ENCODE data around the gene LRRC8B.

Gene LRRC8B

GRCh38 chr1:89607156-89607555 lies 82.5 kb downstream of the LRRC8B start:
- no peak overlapping the region for H3K4me3 ChIP-seq (ENCODE audit: low read depth, low read length)
- no peak for DNase-seq
- H3K27ac ChIP-seq = no peak overlapping the region
- H3K36me3 ChIP-seq (replicated peaks) = no peaks in the 10 kb centered on the region
- in situ Hi-C loops (cut with HindIII; ENCODE audit: low pct_ligation_motif_present, low sequenced_read_pairs) = no loop called here
- no peaks in the 10 kb centered on the region for H3K27me3 ChIP-seq (replicated peaks)
- TF ChIP-seq CTCF (IDR thresholded peaks at IDR 0.05; ENCODE audit: low read depth, low read length, missing control alignments) = no peak

- in situ Hi-C loops (cut with HindIII; ENCODE audit: low pct_ligation_motif_present, low sequenced_read_pairs) = no loop called here
- no peak overlapping the region for H3K27ac ChIP-seq
- DNase-seq = no peak
These were observed 83.1 kb downstream of the LRRC8B start for GRCh38 chr1:89607586-89608318.

GRCh38 chr1:89608319-89608983 lies 83.8 kb downstream of the LRRC8B start:
- DNase-seq = no peak
- TF ChIP-seq CTCF (IDR thresholded peaks at IDR 0.05; ENCODE audit: low read depth, low read length, missing control alignments) = no peak
- in situ Hi-C loops (cut with HindIII; ENCODE audit: low pct_ligation_motif_present, low sequenced_read_pairs) = no loop called here
- H3K27ac ChIP-seq = no peak overlapping the region
- no peaks in the 10 kb centered on the region for H3K27me3 ChIP-seq (replicated peaks)
- no peak overlapping the region for H3K4me3 ChIP-seq (ENCODE audit: low read depth, low read length)
- no peaks in the 10 kb centered on the region for H3K36me3 ChIP-seq (replicated peaks)

More at GRCh38 chr1:89607586-89608318, 83.1 kb downstream of the LRRC8B start:
- Histone ChIP-seq H3K36me3 (replicated peaks) (no peaks in the 10 kb centered on the region), H3K4me3 (ENCODE audit: low read depth, low read length) (no peak overlapping the region), H3K27me3 (replicated peaks) (no peaks in the 10 kb centered on the region)
- TF ChIP-seq CTCF (IDR thresholded peaks at IDR 0.05; ENCODE audit: low read depth, low read length, missing control alignments) = no peak

- Histone ChIP-seq H3K36me3 (replicated peaks) (no peaks in the 10 kb centered on the region), H3K27me3 (replicated peaks) (no peaks in the 10 kb centered on the region), H3K27ac (no peak overlapping the region), H3K4me3 (ENCODE audit: low read depth, low read length) (no peak overlapping the region)
- in situ Hi-C loops (cut with HindIII; ENCODE audit: low pct_ligation_motif_present, low sequenced_read_pairs) = no loop called here
- DNase-seq = no peak
- no peak for TF ChIP-seq CTCF (IDR thresholded peaks at IDR 0.05; ENCODE audit: low read depth, low read length, missing control alignments)
These were observed 84.5 kb downstream of the LRRC8B start for GRCh38 chr1:89608984-89609725.

DNA sequence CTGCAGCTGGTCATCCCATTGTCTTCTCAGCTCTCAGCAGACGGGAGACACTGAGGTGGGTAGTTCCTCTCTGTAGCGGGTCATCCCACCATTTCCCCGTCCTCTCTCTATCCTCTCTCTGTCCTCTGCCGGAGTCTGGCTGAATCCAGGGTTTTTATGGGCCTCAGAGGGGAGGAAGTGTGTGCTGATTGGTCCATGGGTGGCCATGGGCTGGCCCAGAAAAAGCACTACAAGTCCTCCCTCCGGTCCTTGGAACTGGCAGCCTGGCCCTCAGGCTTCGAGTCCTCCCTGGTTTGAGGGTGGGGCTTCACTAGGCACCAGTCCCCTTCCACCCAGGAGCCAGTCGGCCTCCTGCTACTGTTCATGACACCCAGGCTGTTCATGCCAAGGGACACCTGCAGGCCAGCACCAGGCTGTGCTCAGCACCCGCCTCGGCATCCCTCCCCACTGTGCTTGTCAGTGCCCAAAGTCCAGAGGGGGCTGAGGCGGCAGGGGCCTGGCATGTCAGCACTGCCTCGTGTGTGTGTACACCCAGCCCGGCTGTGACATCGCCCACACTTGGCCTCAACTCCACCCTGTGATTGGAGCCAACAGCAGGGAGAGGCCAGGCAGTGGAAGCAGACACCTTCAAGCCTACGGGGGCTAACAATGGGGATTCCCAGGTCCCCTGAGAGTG lies 85.3 kb downstream of the LRRC8B start:
- Histone ChIP-seq H3K4me3 (ENCODE audit: low read depth, low read length) (no peak overlapping the region), H3K27ac (no peak overlapping the region), H3K36me3 (replicated peaks) (no peaks in the 10 kb centered on the region), H3K27me3 (replicated peaks) (no peaks in the 10 kb centered on the region)
- no peak for TF ChIP-seq CTCF (IDR thresholded peaks at IDR 0.05; ENCODE audit: low read depth, low read length, missing control alignments)
- DNase-seq = no peak
- in situ Hi-C loops (cut with HindIII; ENCODE audit: low pct_ligation_motif_present, low sequenced_read_pairs) = no loop called here
